CD14-positive monocyte (primary cell): ENCODE data around the gene HYDIN. TPM values are rescaled to one million over a fixed set of nuclear protein-coding genes. Genes with fewer than 3 reads are reported as not detected.

Experiments
- DNase-seq, 3 donors: peaks; one replicate each; pipeline ENCODE4 v3.0.0-alpha.2; 2011 to 2022
- H2AFZ ChIP-seq: 2 replicates; pipeline ENCODE4 v1.6.0; 2012; ENCODE audit warnings: mild to moderate bottlenecking, low read depth, low read length, inconsistent platforms; ENCODE audit not compliant: insufficient read depth, poor library complexity, severe bottlenecking
- H3K27ac ChIP-seq, 2 donors: 1 replicate in 1 of 2; 2 replicates in 1 of 2; pipeline ENCODE4 v1.5.1; 2012 to 2013; ENCODE audit warnings: low read length in 2 of 2, control low read depth in 1 of 2, inconsistent platforms in 1 of 2, low read depth in 1 of 2, mild to moderate bottlenecking in 1 of 2
- H3K27me3 ChIP-seq, 2 donors: one replicate each; pipeline versions ENCODE4 v1.6.0 to v1.6.1; 2011 to 2013; ENCODE audit warnings: low read length in 2 of 2; ENCODE audit not compliant: control insufficient read depth in 2 of 2, insufficient read depth in 2 of 2
- H3K36me3 ChIP-seq, 2 donors: replicated peaks in 1 of 2; 1 replicate in 1 of 2; 2 replicates in 1 of 2; pipeline versions ENCODE4 v1.5.1 to v1.6.1; 2012 to 2013; ENCODE audit warnings: low read length in 2 of 2, control low read depth in 1 of 2, inconsistent platforms in 1 of 2, mild to moderate bottlenecking in 1 of 2; ENCODE audit not compliant: insufficient read depth in 2 of 2, control insufficient read depth in 1 of 2
- H3K4me1 ChIP-seq, 2 donors: 1 replicate in 1 of 2; 2 replicates in 1 of 2; pipeline versions ENCODE4 v1.5.1 to v1.6.1; 2012 to 2013; ENCODE audit warnings: low read length in 2 of 2, control low read depth in 1 of 2, inconsistent platforms in 1 of 2, mild to moderate bottlenecking in 1 of 2, moderate library complexity in 1 of 2; ENCODE audit not compliant: insufficient read depth in 2 of 2, control insufficient read depth in 1 of 2
- H3K4me2 ChIP-seq: replicated peaks from 2 replicates; pipeline ENCODE3; 2012; ENCODE audit warnings: low read length, moderate library complexity, mild to moderate bottlenecking; ENCODE audit not compliant: poor library complexity, severe bottlenecking; ENCODE audit errors: extremely low read depth
- H3K4me3 ChIP-seq, 3 experiments: fragments of 200-600 bp in 1 of 3; sonication (generic) in 1 of 3; replicated peaks in 1 of 3; 1 replicate in 2 of 3; 2 replicates in 1 of 3; pipeline ENCODE4 v1.5.1; 2011 to 2013; ENCODE audit warnings: low read length in 3 of 3, mild to moderate bottlenecking in 3 of 3, control low read depth in 2 of 3, low read depth in 2 of 3, inconsistent platforms in 1 of 3, moderate library complexity in 1 of 3
- H3K79me2 ChIP-seq: 2 replicates; pipeline ENCODE4 v1.6.0; 2012; ENCODE audit warnings: mild to moderate bottlenecking, control low read depth, inconsistent platforms, low read length, moderate library complexity; ENCODE audit not compliant: insufficient read depth
- H3K9ac ChIP-seq: 2 replicates; pipeline ENCODE4 v1.6.0; 2017; ENCODE audit warnings: low read length, mild to moderate bottlenecking; ENCODE audit not compliant: insufficient read depth, poor library complexity, severe bottlenecking
- H3K9me3 ChIP-seq, 2 donors: replicated peaks in 1 of 2; 1 replicate in 1 of 2; 2 replicates in 1 of 2; pipeline versions ENCODE4 v1.5.1 to v1.6.1; 2012 to 2013; ENCODE audit warnings: low read length in 2 of 2, control low read depth in 1 of 2; ENCODE audit not compliant: control insufficient read depth in 1 of 2, insufficient read depth in 1 of 2
- H4K20me1 ChIP-seq: 2 replicates; pipeline ENCODE4 v1.6.0; 2012; ENCODE audit warnings: mild to moderate bottlenecking, low read length, control low read depth, moderate library complexity; ENCODE audit not compliant: insufficient read depth
- H3K27ac Mint-ChIP-seq, 7 donors: one replicate each; pipeline ENCODE4 v1.8.0; 2020; ENCODE audit warnings: mild to moderate bottlenecking in 7 of 7, mixed read lengths in 7 of 7, moderate library complexity in 6 of 7, inconsistent platforms in 2 of 7
- H3K27me3 Mint-ChIP-seq, 3 donors: one replicate each; pipeline ENCODE4 v1.8.0; 2021 to 2022; ENCODE audit warnings: low read depth in 3 of 3, mild to moderate bottlenecking in 3 of 3, mixed read lengths in 3 of 3, moderate library complexity in 3 of 3, inconsistent platforms in 1 of 3
- H3K36me3 Mint-ChIP-seq, 2 donors: one replicate each; pipeline ENCODE4 v1.8.0; 2020; ENCODE audit warnings: mixed read lengths in 2 of 2, inconsistent platforms in 1 of 2, mild to moderate bottlenecking in 1 of 2
- H3K4me1 Mint-ChIP-seq: one replicate; pipeline ENCODE4 v1.8.0; 2020; ENCODE audit warnings: mild to moderate bottlenecking, mixed read lengths
- H3K4me3 Mint-ChIP-seq, 2 donors: one replicate each; pipeline ENCODE4 v1.8.0; 2020; ENCODE audit warnings: mild to moderate bottlenecking in 2 of 2, mixed read lengths in 2 of 2, moderate library complexity in 1 of 2
- H3K9me3 Mint-ChIP-seq, 7 donors: one replicate each; pipeline ENCODE4 v1.8.0; 2020 to 2022; ENCODE audit warnings: mixed read lengths in 7 of 7, mild to moderate bottlenecking in 6 of 7, moderate library complexity in 6 of 7, inconsistent platforms in 2 of 7
- CTCF ChIP-seq: fragments of 200-600 bp; IDR thresholded peaks from one replicate; pipeline ENCODE4 v1.8.0; 2022; ENCODE audit warnings: antibody characterized with exemption, mild to moderate bottlenecking
- WGBS: methylation state at CpG from one replicate; pipeline ENCODE4 v1.1.5; 2013; ENCODE audit warnings: missing lambda C conversion rate; ENCODE audit not compliant: insufficient coverage; 5-methylcytosine and 5-hydroxymethylcytosine counted together
- intact Hi-C, 2 donors: fragments of 100-400 bp; cut with micrococcal nuclease; formaldehyde crosslinking; loops; one replicate each; pipeline versions ENCODE4 v1.15.0 to v1.15.1; 2023
- polyA plus RNA-seq, 3 donors: library from polyadenylated mRNA; depleted of rRNA in 1 of 3; unstranded in 2 of 3; stranded (reverse) in 1 of 3; fragments of 300-500 nt in 2 of 3; fragments of >200 nt in 1 of 3; fragmentation: Illumina TruSeq in 2 of 3; gene quantifications; 1 replicate in 2 of 3; 2 replicates in 1 of 3; pipeline ENCODE4 v1.2.3, GENCODE V29; 2012 to 2021

Gene HYDIN
- polyA plus RNA-seq, 3 donors = not detected

DNA sequence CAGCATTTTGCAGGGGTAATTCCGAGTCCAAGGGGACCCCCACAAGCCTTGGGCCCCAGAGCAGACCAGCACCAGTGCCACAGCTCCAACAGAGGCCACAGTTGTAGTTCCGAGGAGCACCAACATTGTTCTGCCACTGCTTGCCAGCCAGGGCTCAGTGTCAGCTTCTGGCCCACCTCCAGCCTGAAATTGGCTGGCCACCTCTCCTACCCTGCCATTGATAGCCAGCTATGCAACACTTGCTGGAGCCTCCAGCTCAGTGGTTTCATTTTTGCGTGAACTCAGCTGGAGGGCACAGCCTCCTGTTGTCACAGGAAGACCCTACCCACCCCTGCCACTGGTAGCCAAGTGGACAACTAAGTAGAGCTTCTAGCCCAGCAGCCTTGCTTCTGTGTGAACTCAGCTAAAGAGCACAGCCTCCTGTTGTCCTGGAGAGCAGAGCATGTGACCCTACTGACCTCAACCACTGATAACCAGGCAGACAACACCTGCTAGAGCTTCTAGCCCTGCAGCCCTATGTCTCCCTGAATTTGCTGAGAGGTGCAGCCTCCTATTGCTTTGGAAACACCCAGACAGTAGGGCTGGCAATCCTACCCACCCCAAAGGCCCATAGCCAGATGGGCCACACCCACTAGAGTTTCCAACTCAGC is 24.9 kb downstream of the HYDIN start:
- H3K4me1 ChIP-seq = no peaks in the 10 kb centered on the region
- no peaks in the 10 kb centered on the region for H3K27me3 ChIP-seq
- TF ChIP-seq CTCF = no peak
- H3K79me2 ChIP-seq = no peaks in the 10 kb centered on the region
- H3K9me3 ChIP-seq = peaks cover 3 to 13% of the 10 kb centered on the region in 2 donors
- intact Hi-C loops = no loop called here
- 79% methylated on average over 3 of the region's 3 CpGs for WGBS
- H3K4me3 ChIP-seq = no peak overlapping the region
- H3K36me3 ChIP-seq = no peaks in the 10 kb centered on the region
- H3K4me3 Mint-ChIP-seq = no peak overlapping the region
- H3K9ac ChIP-seq = no peak overlapping the region
- H3K27me3 Mint-ChIP-seq = peaks cover 2 to 6% (median 5%) of the 10 kb centered on the region in 3 donors
- H2AFZ ChIP-seq = no peak overlapping the region
- no peak overlapping the region for H3K27ac ChIP-seq
- no peaks in the 10 kb centered on the region for H3K36me3 Mint-ChIP-seq
- peaks cover 4 to 20% (median 14%) of the 10 kb centered on the region in 7 donors for H3K9me3 Mint-ChIP-seq
- DNase-seq = no peak
- no peak overlapping the region for H3K4me2 ChIP-seq
- H3K27ac Mint-ChIP-seq = no peak overlapping the region
- H3K4me1 Mint-ChIP-seq = no peaks in the 10 kb centered on the region
- H4K20me1 ChIP-seq = no peaks in the 10 kb centered on the region

DNA sequence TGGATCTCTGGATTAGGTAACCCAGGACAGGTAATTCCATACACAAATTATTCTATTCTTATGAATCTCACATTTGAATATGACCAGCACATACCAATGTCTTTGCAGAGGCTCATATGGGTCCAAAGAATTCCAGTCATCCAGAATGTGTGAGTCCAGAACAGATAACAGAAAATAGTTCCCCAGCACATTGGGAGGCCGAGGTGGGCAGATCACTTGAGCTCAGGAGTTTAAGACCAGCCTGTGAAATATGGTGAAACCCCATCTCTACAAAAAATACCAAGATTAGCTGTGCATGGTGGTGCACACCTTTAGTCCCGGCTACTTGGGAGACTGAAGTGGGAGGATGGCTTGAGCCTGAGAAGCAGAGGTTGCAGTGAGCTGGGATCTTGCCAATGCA is 26.9 kb downstream of the HYDIN start:
- H3K4me1 ChIP-seq = no peaks in the 10 kb centered on the region
- H3K9ac ChIP-seq = no peak overlapping the region
- peaks cover 3 to 13% of the 10 kb centered on the region in 2 donors for H3K9me3 ChIP-seq
- no peak overlapping the region for H3K27ac ChIP-seq
- no peak for TF ChIP-seq CTCF
- H2AFZ ChIP-seq = no peak overlapping the region
- H3K36me3 ChIP-seq = no peaks in the 10 kb centered on the region
- no peaks in the 10 kb centered on the region for H3K79me2 ChIP-seq
- no CpG with 5 or more reads among the region's 2 CpGs for WGBS
- no peaks in the 10 kb centered on the region for H3K36me3 Mint-ChIP-seq
- intact Hi-C loops = no loop called here
- no peaks in the 10 kb centered on the region for H3K4me1 Mint-ChIP-seq
- no peak for DNase-seq
- H3K4me3 ChIP-seq = no peak overlapping the region
- no peak overlapping the region for H3K4me2 ChIP-seq
- H3K27ac Mint-ChIP-seq = no peak overlapping the region
- H3K27me3 ChIP-seq = no peaks in the 10 kb centered on the region
- no peak overlapping the region for H3K4me3 Mint-ChIP-seq
- H4K20me1 ChIP-seq = no peaks in the 10 kb centered on the region
- peaks cover 7 to 23% (median 16%) of the 10 kb centered on the region in 7 donors for H3K9me3 Mint-ChIP-seq
- H3K27me3 Mint-ChIP-seq = peaks cover 2 to 6% (median 4%) of the 10 kb centered on the region in 3 donors
